ENCODE results near the gene WFDC13.
"Not testable (repeated sequence)": the region's sequence is repeated elsewhere in the genome, so short reads cannot be mapped to it uniquely, and the experiment has no call there.

The WFDC13 gene

GRCh38 chr20:45701873-45702272, at the start of gene WFDC13:
Gene WFDC13, plus strand, starts transcription at chr20:45702038. Its CDS starts 86 bp downstream, at chr20:45702124.
- no peak for DNase-seq (ENCODE audit: low spot score)

GRCh38 chr20:45657038-45657437, 44.8 kb upstream of the WFDC13 start:
- DNase-seq (ENCODE audit: low spot score): not testable (repeated sequence)

GRCh38 chr20:45670139-45670538, 31.7 kb upstream of the WFDC13 start, which contains the start of gene WFDC11:
Gene WFDC11, minus strand, starts transcription at chr20:45670239. Its CDS starts 19,639 bp downstream, at chr20:45650600.
- DNase-seq (ENCODE audit: low spot score): no peak

GRCh38 chr20:45672765-45673164, 29.1 kb upstream of the WFDC13 start:
- no peak for DNase-seq (ENCODE audit: low spot score)

GRCh38 chr20:45679650-45680049, 22.2 kb upstream of the WFDC13 start:
- no peak for DNase-seq (ENCODE audit: low spot score)

GRCh38 chr20:45685896-45686295, 15.9 kb upstream of the WFDC13 start:
- DNase-seq (ENCODE audit: low spot score): peak; percentile 3

GRCh38 chr20:45693346-45693745, 8.5 kb upstream of the WFDC13 start:
- DNase-seq (ENCODE audit: low spot score): not testable (repeated sequence)

GRCh38 chr20:45695496-45695895, 6.3 kb upstream of the WFDC13 start:
- no peak for DNase-seq (ENCODE audit: low spot score)

- no peak for DNase-seq (ENCODE audit: low spot score)
Observed at GRCh38 chr20:45701104-45701503, 734 bp upstream of the WFDC13 start.

GRCh38 chr20:45704969-45705637, 3.3 kb downstream of the WFDC13 start, which contains the start of gene WFDC10B:
Gene WFDC10B, minus strand, starts transcription at chr20:45705019. Its CDS starts 19,027 bp downstream, at chr20:45685992.
- no peak for DNase-seq (ENCODE audit: low spot score)

GRCh38 chr20:45716141-45716688, 14.4 kb downstream of the WFDC13 start:
- not testable (repeated sequence) for DNase-seq (ENCODE audit: low spot score)

GRCh38 chr20:45722047-45722446, 20.2 kb downstream of the WFDC13 start, which contains the start of gene SPINT4:
Gene SPINT4, plus strand, starts transcription at chr20:45722347. Its CDS starts 21 bp downstream, at chr20:45722368.
- DNase-seq (ENCODE audit: low spot score): no peak

- no peak for DNase-seq (ENCODE audit: low spot score)
Observed at GRCh38 chr20:45725134-45725533, 23.3 kb downstream of the WFDC13 start.

GRCh38 chr20:45727044-45727443, 25.2 kb downstream of the WFDC13 start:
- DNase-seq (ENCODE audit: low spot score): no peak

- no peak for DNase-seq (ENCODE audit: low spot score)
Observed at GRCh38 chr20:45732199-45732598, 30.4 kb downstream of the WFDC13 start.

- DNase-seq (ENCODE audit: low spot score): no peak
Observed at GRCh38 chr20:45735552-45735951, 33.7 kb downstream of the WFDC13 start.

GRCh38 chr20:45735988-45736387, 34.1 kb downstream of the WFDC13 start:
- DNase-seq (ENCODE audit: low spot score): no peak

GRCh38 chr20:45742596-45742995, 40.8 kb downstream of the WFDC13 start:
- DNase-seq (ENCODE audit: low spot score): no peak

- DNase-seq (ENCODE audit: low spot score): no peak
Observed at GRCh38 chr20:45745015-45745414, 43.2 kb downstream of the WFDC13 start.

GRCh38 chr20:45751721-45752120, 49.9 kb downstream of the WFDC13 start:
- no peak for DNase-seq (ENCODE audit: low spot score)

GRCh38 chr20:45752746-45753145, 50.9 kb downstream of the WFDC13 start:
- no peak for DNase-seq (ENCODE audit: low spot score)

GRCh38 chr20:45758096-45758495, 56.3 kb downstream of the WFDC13 start:
- DNase-seq (ENCODE audit: low spot score): no peak
